H1 (cell line): ENCODE measurements around the gene RBP5. TPM values are rescaled to one million over a fixed set of nuclear protein-coding genes. Genes with fewer than 3 reads are reported as not detected.

Experiments
- ASH2L ChIP-seq: fragments of 200-600, 300-600 bp; sonication (generic); IDR thresholded peaks from one replicate; pipeline ENCODE4 v1.7.1; 2017; ENCODE audit warnings: low read length
- CBX5 ChIP-seq: fragments of 300-800, 300-1000 bp; sonication (generic); IDR thresholded peaks from 2 replicates; pipeline ENCODE4 v1.7.1; 2016; ENCODE audit warnings: antibody characterized with exemption, low read length, low read depth
- CBX8 ChIP-seq: fragments of 300-800, 300-1000 bp; sonication (generic); IDR thresholded peaks from 2 replicates; pipeline ENCODE4 v1.7.1; 2016; ENCODE audit warnings: low read depth, low read length, borderline replicate concordance
- FOSL1 ChIP-seq: IDR thresholded peaks from 2 replicates; pipeline ENCODE4 v1.6.1; 2011; ENCODE audit warnings: mild to moderate bottlenecking, low read depth, low read length, moderate library complexity; ENCODE audit not compliant: insufficient read depth
- HDAC2 ChIP-seq, 2 experiments: fragments of 300-600 bp in 1 of 2; sonication (generic) in 1 of 2; IDR thresholded peaks; 2 replicates each; pipeline ENCODE4 v1.6.1; 2011 to 2012; ENCODE audit warnings: low read depth in 2 of 2, low read length in 2 of 2, mild to moderate bottlenecking in 2 of 2, moderate library complexity in 2 of 2, borderline replicate concordance in 1 of 2, inconsistent platforms in 1 of 2
- KDM4A ChIP-seq: IDR thresholded peaks from one replicate; pipeline ENCODE4 v1.7.1; 2012; ENCODE audit warnings: low read depth, mild to moderate bottlenecking, moderate library complexity, low read length, inconsistent platforms; ENCODE audit not compliant: severe bottlenecking
- POLR2A ChIP-seq, 2 experiments: IDR thresholded peaks; 1 replicate in 1 of 2; 2 replicates in 1 of 2; pipeline ENCODE4 v1.6.1; 2011; ENCODE audit warnings: low read depth in 2 of 2, low read length in 2 of 2, mild to moderate bottlenecking in 2 of 2; ENCODE audit errors: control extremely low read depth in 1 of 2
- SIN3A ChIP-seq, 2 experiments: IDR thresholded peaks in 1 of 2; conservative IDR thresholded peaks in 1 of 2; 2 replicates each; pipeline ENCODE4 v1.6.1; 2011 to 2012; ENCODE audit warnings: low read length in 2 of 2, improper control_type of control experiment in 1 of 2, low read depth in 1 of 2, mild to moderate bottlenecking in 1 of 2
- polyA plus RNA-seq, 7 experiments: library from polyadenylated mRNA; depleted of rRNA in 3 of 7; stranded (reverse) in 5 of 7; unstranded in 2 of 7; fragments of >200 nt in 5 of 7; fragments of 200-250 nt in 2 of 7; gene quantifications; 1 replicate in 5 of 7; 2 replicates in 1 of 7; 4 replicates in 1 of 7; pipeline versions ENCODE4 v1.2.1 to v1.2.3, GENCODE V29; 2011 to 2013; ENCODE audit warnings: missing spikeins in 2 of 7, mixed read lengths in 2 of 7
- total RNA-seq: library from RNA; stranded (reverse); fragmentation: NEBNext Ultra II Directional; extraction: Animal tissue kit (Norgen Biotek cat#: 25700); gene quantifications from 2 replicates; pipeline ENCODE4 v1.2.1, GENCODE V29; 2021
- TF ChIP-seq, protein P1 (sequence below): fragments of 300-600 bp; sonication (generic); IDR thresholded peaks from 2 replicates; pipeline ENCODE4 v1.7.1; 2012; ENCODE audit warnings: low read length, moderate library complexity, mild to moderate bottlenecking, inconsistent platforms; ENCODE audit not compliant: insufficient replicate concordance

The RBP5 gene
- total and polyA plus RNA-seq, 2 of the 8 experiments (the other 6 are each of a cell fraction or from before 2014, with no cell fraction given), result 1.2 to 1.9 TPM

DNA sequence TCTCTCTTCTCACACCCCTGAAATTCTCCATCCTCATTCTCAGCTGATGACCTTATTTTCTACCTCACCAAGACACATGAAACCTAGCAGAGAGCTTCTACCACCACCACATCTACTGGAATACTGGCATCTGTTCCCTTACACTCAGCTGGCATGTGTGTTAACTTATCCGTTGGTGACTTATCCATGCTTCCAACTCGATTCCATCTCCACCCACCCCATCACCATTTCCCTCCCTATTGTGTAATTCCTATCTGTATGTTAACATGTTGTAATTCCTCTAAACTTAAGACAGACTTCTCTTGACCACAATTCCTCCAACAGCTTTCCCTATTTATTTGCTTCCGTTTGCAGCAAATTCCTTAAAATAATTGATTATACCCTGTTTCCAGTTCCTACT, 52.8 kb downstream of the RBP5 start (continued):
- TF ChIP-seq, protein P1, sequence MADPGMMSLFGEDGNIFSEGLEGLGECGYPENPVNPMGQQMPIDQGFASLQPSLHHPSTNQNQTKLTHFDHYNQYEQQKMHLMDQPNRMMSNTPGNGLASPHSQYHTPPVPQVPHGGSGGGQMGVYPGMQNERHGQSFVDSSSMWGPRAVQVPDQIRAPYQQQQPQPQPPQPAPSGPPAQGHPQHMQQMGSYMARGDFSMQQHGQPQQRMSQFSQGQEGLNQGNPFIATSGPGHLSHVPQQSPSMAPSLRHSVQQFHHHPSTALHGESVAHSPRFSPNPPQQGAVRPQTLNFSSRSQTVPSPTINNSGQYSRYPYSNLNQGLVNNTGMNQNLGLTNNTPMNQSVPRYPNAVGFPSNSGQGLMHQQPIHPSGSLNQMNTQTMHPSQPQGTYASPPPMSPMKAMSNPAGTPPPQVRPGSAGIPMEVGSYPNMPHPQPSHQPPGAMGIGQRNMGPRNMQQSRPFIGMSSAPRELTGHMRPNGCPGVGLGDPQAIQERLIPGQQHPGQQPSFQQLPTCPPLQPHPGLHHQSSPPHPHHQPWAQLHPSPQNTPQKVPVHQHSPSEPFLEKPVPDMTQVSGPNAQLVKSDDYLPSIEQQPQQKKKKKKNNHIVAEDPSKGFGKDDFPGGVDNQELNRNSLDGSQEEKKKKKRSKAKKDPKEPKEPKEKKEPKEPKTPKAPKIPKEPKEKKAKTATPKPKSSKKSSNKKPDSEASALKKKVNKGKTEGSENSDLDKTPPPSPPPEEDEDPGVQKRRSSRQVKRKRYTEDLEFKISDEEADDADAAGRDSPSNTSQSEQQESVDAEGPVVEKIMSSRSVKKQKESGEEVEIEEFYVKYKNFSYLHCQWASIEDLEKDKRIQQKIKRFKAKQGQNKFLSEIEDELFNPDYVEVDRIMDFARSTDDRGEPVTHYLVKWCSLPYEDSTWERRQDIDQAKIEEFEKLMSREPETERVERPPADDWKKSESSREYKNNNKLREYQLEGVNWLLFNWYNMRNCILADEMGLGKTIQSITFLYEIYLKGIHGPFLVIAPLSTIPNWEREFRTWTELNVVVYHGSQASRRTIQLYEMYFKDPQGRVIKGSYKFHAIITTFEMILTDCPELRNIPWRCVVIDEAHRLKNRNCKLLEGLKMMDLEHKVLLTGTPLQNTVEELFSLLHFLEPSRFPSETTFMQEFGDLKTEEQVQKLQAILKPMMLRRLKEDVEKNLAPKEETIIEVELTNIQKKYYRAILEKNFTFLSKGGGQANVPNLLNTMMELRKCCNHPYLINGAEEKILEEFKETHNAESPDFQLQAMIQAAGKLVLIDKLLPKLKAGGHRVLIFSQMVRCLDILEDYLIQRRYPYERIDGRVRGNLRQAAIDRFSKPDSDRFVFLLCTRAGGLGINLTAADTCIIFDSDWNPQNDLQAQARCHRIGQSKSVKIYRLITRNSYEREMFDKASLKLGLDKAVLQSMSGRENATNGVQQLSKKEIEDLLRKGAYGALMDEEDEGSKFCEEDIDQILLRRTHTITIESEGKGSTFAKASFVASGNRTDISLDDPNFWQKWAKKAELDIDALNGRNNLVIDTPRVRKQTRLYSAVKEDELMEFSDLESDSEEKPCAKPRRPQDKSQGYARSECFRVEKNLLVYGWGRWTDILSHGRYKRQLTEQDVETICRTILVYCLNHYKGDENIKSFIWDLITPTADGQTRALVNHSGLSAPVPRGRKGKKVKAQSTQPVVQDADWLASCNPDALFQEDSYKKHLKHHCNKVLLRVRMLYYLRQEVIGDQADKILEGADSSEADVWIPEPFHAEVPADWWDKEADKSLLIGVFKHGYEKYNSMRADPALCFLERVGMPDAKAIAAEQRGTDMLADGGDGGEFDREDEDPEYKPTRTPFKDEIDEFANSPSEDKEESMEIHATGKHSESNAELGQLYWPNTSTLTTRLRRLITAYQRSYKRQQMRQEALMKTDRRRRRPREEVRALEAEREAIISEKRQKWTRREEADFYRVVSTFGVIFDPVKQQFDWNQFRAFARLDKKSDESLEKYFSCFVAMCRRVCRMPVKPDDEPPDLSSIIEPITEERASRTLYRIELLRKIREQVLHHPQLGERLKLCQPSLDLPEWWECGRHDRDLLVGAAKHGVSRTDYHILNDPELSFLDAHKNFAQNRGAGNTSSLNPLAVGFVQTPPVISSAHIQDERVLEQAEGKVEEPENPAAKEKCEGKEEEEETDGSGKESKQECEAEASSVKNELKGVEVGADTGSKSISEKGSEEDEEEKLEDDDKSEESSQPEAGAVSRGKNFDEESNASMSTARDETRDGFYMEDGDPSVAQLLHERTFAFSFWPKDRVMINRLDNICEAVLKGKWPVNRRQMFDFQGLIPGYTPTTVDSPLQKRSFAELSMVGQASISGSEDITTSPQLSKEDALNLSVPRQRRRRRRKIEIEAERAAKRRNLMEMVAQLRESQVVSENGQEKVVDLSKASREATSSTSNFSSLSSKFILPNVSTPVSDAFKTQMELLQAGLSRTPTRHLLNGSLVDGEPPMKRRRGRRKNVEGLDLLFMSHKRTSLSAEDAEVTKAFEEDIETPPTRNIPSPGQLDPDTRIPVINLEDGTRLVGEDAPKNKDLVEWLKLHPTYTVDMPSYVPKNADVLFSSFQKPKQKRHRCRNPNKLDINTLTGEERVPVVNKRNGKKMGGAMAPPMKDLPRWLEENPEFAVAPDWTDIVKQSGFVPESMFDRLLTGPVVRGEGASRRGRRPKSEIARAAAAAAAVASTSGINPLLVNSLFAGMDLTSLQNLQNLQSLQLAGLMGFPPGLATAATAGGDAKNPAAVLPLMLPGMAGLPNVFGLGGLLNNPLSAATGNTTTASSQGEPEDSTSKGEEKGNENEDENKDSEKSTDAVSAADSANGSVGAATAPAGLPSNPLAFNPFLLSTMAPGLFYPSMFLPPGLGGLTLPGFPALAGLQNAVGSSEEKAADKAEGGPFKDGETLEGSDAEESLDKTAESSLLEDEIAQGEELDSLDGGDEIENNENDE, result no peak
- TF ChIP-seq HDAC2 (IDR thresholded peaks at IDR 0.05; ENCODE audit: borderline replicate concordance in 1 of 2, low read depth in 2 of 2, low read length in 2 of 2) (no peak), CBX5 (no peak), CBX8 (no peak), FOSL1 (no peak), KDM4A (no peak), SIN3A (conservative IDR thresholded peaks at IDR 0.05 in 1 of 2, IDR thresholded peaks at IDR 0.05 in 1 of 2; ENCODE audit: low read depth in 1 of 2, low read length in 2 of 2) (no peak), POLR2A (IDR thresholded peaks at IDR 0.05; ENCODE audit: control extremely low read depth in 1 of 2, low read depth in 2 of 2, low read length in 2 of 2) (no peak), ASH2L (no peak)
- TF ChIP-seq, all 59 proteins: peak for 0
